GM19035 (cell line): ENCODE measurements around the gene SEC22C.

Experiments used
- ATAC-seq: cut with Tn5 transposase; IDR thresholded peaks from one replicate; pipeline ENCODE4 v1.9.1; 2021; ENCODE audit not compliant: unreplicated experiment

The SEC22C gene

DNA sequence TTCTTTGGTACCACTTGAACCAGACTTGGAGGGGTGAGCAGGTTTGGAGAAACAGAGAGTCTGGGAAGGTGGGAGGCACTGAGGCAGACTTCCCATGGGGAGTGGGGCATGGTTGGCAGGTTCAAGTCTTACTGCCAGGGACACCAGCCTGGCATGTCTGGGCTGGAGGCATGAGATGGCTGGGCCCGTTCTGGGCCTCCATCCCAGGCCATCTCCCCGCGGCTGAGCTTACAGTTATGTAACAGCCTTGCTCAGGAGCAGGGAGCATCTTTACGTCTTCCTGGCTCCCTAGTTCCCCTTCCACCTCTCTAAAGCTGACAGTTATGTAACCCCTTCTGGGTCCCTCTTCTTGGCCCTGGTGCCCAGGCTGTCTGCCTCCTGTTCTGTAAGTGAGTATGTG, 66.9 kb downstream of the SEC22C start:
- ATAC-seq, result no peak

DNA sequence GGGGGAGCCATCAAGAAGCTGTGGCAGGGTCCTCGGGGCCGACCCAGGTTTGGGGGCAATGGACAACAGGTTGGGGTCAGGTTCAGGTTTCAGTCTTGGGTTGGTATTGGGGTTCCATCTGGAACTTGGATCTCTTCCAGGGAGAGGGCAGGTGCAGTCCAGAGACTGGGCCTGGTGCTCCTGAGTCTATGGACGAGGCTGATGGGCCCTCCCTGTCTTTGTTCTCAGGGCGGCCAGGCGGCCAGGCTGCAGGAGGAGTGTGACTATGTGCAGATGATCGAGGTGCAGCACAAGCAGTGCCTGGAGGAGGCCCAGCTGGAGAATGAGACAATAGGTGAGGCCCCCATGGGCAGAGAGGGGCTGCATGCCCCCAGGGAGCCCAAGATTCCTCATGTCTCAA, 68.2 kb downstream of the SEC22C start:
- ATAC-seq, result no peak

DNA sequence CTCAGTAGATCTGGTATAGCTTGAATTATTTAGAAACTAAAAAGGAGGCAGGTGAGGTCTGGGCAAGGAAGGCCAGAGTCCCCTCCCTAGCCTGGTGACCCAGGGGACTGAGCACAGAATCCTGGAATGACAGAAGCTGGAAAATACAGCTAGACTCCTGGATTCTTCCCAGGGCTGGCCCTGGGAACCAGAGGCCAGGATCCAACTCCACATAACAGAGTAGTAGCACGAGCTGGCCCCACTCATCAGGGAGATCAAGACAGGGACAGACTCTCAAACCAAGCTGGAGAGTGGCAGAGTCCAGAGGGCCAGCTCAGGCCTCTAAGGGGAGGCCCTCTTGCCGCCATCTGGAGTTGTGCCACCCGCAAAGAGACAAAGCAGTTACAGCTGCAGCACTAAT, 68.6 kb downstream of the SEC22C start:
- ATAC-seq, result no peak

DNA sequence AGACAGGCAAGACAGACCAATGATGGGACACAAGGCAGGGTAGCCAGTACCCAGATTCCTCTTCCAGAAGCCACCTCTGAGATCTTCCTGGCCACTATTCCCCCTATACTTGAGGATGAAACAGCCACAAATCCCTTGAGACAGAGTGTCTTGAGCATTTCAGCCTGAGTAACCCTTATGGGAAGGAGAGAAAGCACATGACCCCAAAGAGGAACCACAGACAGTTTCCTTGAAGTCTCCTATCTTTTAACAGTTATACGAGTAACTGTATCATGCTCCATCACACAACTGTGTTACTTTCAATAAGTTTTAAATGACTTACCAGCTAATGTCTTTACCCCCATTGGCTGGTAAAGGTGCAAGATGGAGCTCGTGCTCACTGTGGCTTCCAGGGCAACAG, 70.0 kb downstream of the SEC22C start:
- no peak for ATAC-seq

DNA sequence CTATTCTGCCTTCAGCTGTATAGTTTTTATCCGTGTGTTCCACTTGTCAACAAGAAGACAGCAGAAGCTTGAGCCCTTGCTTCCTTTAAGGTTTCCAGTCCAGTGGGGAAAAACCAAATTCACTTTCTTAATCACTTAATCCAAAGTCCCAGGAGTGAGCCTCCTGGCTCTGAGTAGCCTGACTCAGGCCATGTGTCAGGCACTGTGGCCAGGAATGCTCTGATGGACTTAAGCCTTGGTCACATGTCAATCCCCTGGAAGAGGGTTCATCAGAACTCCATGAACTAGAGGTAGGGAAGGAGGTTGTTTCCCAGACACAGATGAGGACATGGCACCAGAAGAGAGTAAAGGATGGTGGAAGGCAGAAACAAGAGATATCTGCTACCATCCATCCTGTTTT, 70.6 kb downstream of the SEC22C start:
- ATAC-seq, result no peak

DNA sequence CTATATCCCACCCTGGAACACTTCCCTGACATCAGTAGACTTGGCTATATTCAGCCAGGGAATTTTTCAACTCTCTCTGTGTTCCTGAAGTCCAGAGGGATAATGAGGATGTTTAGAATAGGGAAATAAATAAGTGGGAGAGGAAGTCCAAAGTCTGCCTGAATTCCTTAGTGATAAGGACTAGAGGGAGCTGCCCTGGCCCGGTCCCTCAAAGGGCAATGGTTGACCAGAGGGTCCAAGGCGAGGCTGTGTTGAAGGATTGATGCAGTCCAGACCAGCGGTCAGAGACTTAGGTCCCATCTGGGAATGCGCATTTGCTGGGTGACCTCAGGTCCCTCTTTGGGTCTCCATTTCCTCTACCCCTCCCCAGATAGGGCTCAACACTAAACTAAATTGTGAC, 71.4 kb downstream of the SEC22C start:
- ATAC-seq, result no peak

DNA sequence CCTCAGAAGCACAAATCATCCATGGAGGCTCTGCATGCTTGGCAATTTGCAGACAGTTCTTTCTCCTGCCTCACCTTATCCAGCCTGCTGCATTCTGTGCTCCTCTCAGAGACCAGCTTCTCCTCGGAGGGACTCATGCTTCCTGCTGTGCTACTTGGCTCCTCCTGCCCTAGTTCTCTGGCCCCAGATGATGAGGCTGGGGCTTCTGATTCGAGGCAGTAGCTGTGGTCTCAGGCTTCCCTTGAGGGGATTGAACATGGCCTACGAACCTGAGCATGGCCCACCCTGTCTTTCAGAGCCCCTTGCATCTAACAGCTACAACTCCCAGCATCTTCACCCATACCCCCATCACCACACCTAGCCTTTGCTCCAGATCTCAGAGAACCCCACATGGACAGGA, 72.7 kb downstream of the SEC22C start:
- no peak for ATAC-seq

DNA sequence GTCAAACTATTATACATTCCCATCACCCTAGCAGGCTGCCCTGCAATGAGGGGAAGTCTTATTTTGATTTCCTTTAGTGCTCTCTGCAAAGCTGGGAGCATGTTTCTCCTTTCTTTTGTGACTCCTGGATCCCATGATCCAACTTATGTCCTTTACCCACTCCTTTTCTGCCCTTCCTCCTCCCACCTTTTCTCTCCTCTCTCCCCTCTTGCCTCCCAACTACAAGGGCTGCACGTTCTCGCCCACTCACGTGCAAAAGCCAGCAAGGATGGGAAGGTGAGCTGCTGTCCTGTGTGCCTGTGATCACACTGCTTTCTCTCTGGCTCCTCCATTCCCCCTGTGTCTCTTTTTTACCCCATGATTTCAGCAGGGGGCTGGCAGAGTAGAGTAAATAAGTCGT, 73.2 kb downstream of the SEC22C start:
- no peak for ATAC-seq

DNA sequence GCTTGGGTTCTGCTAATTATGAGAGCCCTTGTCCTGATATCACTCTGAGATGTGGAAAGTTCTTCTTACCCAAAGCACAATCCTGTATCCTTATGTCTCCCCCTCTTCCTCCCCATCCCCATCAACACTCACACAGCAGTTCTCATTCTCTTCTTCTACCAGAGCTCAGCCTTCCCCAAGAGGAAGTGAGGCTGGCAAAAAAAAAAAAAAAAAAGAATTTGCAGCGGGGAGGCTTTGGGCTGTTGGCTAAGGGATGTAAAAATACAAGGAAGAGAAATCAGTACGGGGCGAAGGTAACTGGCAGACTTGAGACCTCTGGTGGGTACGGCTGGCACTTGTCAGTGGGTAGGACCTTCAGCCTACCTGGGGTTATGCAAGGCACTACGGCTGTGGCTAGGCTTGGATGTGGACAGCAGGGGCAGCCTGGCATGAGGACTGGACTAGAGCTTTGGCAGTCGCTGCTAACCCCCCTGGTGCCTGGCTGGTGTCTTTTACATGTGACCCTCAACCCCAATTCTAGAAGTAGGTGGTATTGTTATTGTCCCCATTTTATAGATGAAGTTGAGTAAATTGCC, 73.9 kb downstream of the SEC22C start:
- ATAC-seq, result no peak

DNA sequence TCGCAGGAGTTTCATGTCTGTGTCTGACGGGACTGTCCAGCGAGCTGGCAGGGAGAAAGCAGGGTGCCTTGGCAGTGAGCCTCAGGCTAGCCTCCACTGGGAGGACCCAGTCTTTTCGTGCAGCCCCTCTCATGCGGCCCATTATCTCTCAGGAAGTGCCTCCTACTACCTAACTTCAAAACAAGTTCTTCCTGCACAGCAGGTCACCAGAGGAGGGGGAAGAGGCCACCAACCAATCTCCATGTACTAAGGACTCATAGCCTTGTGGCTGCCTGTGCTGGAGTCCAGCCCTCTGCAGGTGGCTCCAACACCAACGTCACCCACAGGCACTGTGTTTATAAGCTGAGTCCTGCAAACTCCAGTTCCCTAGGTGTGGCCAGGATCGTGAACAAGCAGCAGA, 74.5 kb downstream of the SEC22C start:
- ATAC-seq, result no peak

DNA sequence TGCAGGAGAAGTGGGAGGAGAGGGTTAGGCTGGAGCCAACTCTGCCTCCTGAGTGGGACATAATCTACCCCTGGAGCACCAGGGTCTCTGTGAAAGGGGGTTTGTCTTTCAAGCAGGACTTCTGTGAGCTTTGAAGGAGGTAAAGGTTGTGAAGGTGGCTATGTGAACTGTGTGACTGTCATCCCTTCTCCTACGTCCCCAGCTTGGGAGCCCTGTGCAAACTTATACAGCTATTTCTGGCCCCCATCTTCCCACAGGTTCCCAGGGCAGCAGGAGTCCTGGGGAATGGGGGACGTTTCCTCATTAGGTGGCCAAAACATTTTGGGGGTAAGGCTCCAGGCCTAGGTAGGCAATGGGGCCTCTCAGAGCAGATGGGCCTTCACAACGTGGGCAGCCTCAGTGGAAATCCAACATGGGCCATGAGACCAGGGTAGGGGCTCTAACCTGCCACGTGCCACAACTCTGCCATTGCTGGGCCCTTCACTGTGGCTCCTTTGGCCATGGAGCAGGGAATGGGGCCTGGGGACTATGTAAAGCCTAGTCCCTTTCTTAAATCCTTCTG, 75.8 kb downstream of the SEC22C start:
- no peak for ATAC-seq

DNA sequence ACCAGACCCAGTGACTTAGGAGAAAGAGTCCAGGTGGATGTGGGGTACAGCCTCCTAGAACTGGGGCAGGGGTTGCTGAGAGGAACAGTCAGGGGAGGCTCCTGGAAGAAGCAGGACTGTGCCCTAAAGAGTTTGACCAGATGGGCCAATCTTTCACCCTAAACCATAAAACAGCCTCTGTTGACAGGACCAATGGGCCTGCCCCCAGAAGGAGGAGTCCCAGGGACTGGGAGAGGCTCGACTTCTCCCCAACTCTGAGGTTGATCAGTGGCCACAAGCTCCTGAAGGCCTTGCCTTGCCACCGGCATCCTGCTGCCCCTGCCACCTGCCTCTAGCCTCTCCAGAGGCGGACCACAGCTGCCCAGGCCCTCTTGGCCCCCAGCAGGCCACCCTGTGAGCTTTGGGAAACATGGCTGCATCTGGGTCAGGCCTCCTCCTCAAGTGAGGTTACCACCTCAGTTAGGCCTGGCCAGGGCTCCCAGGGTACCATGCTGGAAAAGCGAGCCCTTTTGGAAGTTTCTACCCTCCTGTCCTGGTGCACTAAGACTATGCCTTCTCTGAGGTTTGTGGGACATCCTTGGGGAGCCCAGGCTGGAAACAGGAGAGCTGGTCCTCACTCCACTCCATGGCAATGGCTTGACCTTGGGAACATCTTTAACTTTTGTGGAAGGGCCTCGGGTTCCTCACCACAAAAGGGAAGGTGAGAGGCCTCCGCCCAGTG, 76.5 kb downstream of the SEC22C start:
- no peak for ATAC-seq

DNA sequence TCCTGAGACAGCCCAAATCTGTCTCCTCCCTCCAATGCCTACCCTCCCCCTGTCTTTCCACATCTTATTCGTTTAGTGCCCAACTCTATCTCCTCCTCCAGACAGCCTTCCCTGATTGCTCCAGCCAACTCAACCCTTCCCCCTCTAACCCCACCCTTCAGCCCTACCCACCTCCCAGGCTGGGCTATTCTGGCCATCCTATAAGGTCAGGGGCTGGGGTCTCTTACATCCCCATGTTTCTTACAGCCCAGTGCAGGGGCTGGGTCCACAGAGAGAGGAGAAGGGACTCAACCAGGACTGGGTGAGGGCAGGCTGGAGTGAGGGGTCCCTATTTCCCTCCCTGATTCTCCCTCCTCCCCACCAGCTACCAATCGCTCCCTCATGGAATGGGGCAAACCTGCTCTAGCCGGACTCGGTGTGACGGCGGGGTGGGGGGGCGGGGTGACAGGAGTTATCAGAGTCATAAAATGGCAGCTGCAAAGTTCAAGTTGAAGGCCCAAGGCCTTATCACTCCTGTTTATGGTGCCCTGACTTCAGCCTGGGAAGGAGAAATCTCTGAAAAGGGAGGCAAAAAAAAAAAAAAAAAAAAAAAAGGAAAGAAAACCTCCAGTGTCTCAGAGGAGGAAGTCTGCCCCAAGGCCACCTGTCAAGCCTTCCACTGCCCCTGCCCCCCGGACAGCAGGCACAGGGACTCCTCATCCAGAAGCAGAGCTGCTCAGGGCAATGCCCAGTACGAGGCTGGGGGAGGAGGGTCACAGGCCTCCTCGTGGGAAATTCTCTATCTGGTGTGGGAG, 77.2 kb downstream of the SEC22C start:
- no peak for ATAC-seq

DNA sequence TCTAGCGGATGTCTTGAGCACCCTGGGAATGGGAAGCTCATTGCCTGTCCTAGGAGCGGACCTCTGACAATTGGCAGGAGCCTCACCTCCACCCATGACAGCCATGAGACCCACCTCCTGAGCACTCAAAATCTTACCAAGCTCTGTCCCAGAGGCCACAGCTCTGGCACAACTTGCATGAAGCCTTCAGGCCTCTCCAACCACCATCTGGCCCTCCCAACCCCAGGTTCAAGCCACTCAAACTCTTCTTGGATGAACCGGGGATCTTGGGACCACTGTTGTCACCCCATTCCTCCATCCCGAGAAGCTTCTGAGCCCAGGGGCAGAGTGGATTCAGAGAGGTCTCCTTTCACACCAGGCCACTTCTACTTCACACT, 77.8 kb downstream of the SEC22C start:
- ATAC-seq, result no peak

DNA sequence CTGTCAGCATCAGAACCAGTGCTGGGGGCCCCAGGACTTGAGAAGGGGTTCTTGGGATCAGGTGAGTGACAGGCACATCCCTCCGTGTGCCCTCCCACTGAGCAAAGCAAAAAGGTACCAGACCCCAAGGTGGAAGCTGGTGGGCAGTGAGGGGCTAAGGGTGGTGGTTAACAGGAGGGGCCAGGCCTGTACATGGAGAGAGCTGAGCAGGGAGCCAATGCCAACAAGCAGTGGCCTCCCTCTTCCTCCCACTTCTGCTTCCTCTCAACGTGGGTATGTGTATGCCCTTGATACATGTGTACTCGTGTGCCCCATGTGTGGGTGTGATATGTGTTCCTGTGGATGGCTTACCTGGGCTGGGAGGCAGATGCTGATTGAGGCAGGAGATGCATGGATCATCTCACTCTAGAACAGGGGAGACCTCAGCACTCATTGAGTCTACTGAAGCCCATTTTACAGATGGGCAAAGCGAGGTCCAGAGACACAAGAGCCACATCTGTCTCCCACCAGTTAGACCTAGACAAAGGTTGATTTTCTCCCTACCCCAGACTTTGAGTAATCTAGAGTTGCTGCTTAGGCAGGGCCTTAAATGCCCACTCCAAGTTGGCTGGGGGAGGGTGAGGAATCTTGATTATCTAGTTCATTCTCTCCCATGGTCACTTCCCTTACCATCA, 78.4 kb downstream of the SEC22C start:
- ATAC-seq, result no peak

DNA sequence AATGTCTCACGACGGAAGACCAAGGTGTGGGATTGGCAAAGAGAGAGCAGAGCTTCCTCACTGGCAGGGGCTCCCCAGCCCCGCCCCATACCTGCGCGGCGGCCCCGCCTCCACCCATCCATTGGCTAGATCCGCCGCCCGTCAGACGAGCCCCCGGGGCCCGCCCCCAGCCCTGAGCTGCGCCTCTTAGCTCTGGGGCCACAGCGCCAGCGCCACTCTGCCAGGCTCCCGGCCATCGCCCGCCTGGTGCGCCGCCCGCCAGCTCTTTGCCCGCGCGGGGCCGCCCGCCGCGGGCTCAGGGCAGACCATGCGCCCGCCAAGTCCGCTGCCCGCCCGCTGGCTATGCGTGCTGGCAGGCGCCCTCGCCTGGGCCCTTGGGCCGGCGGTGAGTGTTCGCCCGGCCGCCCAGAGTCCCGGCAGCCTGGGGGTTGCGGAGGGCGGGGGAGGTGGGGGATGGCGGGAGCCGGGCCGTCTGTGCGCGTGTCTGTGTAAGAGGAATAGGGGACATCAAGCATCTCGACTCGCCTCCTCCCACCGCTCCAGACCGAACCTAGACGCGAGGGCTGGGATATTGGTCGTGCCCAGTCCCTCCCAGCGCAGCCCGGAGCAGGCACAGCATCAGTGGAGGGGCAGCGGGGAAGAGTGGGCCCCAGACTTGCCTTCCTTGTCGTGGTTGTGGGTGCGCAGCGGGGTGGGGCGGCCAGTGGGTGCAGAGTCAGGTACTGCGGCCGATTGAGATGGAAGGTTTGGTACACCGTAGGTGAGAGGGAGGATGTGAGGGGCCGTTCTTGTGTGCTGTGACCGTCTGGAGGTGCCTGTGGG, 79.1 kb downstream of the SEC22C start, which contains the start of gene VIPR1:
VIPR1 (plus strand) TSS at position 215 of the 822 bp plus-strand sequence; CDS start at position 308, 93 bp downstream.
- ATAC-seq, result peak; percentile 98

DNA sequence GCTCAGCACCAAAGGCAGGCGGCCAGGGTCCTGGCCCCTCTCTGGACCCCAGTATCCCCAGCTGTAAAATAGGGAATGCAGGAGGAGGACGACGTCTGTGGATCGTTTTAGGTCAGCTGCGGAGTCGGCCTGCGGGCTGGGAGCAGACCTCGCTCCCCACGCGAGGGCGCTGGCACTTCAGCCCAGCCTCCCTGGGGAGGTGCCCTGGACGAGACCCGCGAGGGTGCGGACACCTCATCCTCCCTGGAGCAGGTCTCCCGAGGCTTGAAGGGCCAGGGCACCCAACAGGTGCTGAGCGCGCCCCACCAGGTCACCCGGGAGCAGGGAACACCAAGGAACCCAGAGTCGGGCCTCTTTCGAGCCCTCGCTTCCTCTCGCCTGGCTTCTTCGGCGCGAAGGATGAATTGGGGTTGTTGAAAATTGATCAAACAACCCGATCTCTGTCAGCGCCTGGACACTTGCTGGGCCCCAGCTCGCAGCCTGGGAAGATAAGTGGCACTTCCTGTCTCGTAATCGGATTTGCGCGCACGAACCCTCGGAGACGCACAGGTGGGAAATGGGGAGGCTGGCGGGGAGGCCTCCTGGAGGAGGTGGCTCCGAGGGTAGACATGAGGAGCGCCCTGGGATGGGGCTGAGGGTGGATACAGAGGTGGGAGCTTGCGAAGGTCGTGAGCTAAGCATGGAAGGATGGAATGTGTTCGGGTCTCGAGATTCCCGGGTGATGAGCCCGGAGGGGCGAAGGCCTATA, 79.9 kb downstream of the SEC22C start:
- ATAC-seq, result peak; percentile 34

DNA sequence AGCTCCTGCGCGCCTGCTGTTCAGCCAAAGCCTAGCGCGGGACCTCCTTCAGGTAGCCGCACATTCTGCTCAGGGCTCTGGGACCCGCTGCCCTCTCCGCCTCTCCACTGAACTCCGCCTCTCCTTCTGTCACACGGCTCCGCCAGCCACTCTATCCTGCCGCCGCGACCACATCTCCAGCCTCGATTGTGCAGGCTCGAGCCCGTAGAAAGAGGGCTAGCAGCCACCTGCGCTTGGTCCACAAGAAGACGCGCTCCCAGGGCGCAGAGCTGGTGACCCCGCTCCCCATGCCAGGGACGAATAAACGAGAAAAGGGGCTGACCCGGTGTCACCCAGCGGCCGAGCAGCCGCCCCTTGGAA, 80.5 kb downstream of the SEC22C start:
- no peak for ATAC-seq

DNA sequence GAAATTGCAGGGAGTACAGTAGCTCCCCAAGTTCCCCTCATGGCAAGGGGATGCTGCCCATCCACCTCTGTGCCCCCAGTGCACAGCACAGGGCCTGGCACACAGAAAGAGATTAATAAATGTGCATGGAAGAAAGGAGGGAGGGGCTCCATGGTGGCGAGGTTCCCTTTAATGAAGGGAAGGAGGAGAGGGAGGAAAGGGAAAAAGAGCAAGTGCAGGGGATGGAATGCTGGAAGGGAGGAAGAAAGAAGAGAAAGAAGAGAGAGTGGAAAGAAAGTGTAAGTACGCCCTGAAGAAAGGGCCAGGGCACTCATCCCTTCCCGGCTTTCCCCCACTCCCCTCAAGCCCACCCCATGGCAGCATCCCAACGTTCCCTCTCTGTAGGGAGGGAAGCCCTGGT, 80.9 kb downstream of the SEC22C start:
- ATAC-seq, result no peak

DNA sequence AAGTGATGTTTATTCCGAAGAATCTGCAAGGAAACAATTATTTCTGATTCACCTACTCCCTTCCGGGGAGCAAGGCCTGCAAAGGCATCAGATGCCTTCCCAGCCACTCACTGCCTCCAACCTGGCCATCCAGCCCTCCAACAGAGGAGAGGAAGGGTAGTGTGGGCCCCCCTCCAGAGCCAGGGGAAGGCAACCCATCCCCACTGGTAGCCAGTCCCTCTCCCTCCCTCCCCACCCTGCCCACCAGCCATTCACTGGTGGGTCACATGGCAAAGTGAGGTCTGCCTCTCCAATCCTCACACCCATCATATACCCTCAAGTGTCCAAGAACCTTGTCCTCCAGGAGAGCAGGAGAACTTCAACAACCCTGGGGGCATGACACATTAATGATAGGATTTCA, 81.7 kb downstream of the SEC22C start:
- no peak for ATAC-seq
